PC-9 (cell line): ENCODE data around the gene UNC5B. TPM values are rescaled to one million over a fixed set of nuclear protein-coding genes. Genes with fewer than 3 reads are reported as not detected.

ENCODE experiments used
- BruUV-seq: library from RNA; stranded (reverse); fragments of 400-500 nt; replicated peaks from 2 replicates; lab custom pipeline; 2021; lab: Mats Ljungman, UMichigan
- CTCF ChIA-PET: fragments of 300-600 bp; sonication (Branson Sonifier 250); formaldehyde crosslinking; loops from one replicate; lab custom pipeline; 2022; ENCODE audit warnings: antibody characterized with exemption; lab: Charles Lee
- POLR2A ChIA-PET: fragments of 300-600 bp; sonication (Branson Sonifier 250); formaldehyde crosslinking; loops from one replicate; lab custom pipeline; 2022; ENCODE audit warnings: antibody characterized with exemption; ENCODE audit not compliant: unreplicated experiment; lab: Charles Lee
- DNase-seq, 2 experiments: peaks; one replicate each; pipeline versions ENCODE4 v3.0.0 to v3.0.0-alpha.2; 2015 to 2022; ENCODE audit warnings: mixed read lengths in 1 of 2
- H2AFZ ChIP-seq: fragments of 200-600 bp; sonication (generic); 2 replicates; pipeline ENCODE4 v1.8.1; 2017; ENCODE audit warnings: antibody characterized with exemption
- H3F3A ChIP-seq: fragments of 200-600 bp; sonication (generic); 2 replicates; pipeline ENCODE4 v1.8.1; 2017; ENCODE audit warnings: antibody characterized with exemption, mild to moderate bottlenecking, low read depth; ENCODE audit not compliant: insufficient read depth
- H3K27ac ChIP-seq: fragments of 200-600 bp; sonication (generic); 2 replicates; pipeline ENCODE4 v1.6.1; 2016; ENCODE audit warnings: mixed run types
- H3K27me3 ChIP-seq: fragments of 200-600 bp; sonication (generic); 2 replicates; pipeline ENCODE4 v1.6.1; 2016; ENCODE audit warnings: low read depth, mixed run types; ENCODE audit not compliant: insufficient read depth
- H3K36me3 ChIP-seq: fragments of 200-600 bp; sonication (generic); 2 replicates; pipeline ENCODE4 v1.6.1; 2016; ENCODE audit warnings: low read depth, mixed run types
- H3K4me1 ChIP-seq: fragments of 200-600 bp; sonication (generic); replicated peaks from 2 replicates; pipeline ENCODE4 v1.6.1; 2016; ENCODE audit warnings: mixed run types; ENCODE audit not compliant: insufficient read depth
- H3K4me2 ChIP-seq: fragments of 200-600 bp; sonication (generic); 2 replicates; pipeline ENCODE4 v1.6.1; 2017; ENCODE audit warnings: mixed run types
- H3K4me3 ChIP-seq: fragments of 200-600 bp; sonication (generic); 2 replicates; pipeline ENCODE4 v1.6.1; 2016; ENCODE audit warnings: mixed run types
- H3K79me2 ChIP-seq: fragments of 200-600 bp; sonication (generic); 2 replicates; pipeline ENCODE4 v1.6.1; 2017; ENCODE audit warnings: low read depth, mixed run types
- H3K9me2 ChIP-seq: fragments of 200-600 bp; sonication (generic); 2 replicates; pipeline ENCODE4 v1.8.1; 2017; ENCODE audit warnings: mild to moderate bottlenecking; ENCODE audit not compliant: insufficient read depth
- H3K9me3 ChIP-seq: fragments of 200-600 bp; sonication (generic); 2 replicates; pipeline ENCODE4 v1.8.1; 2016; ENCODE audit warnings: low read depth; ENCODE audit not compliant: insufficient read depth
- H4K20me1 ChIP-seq: fragments of 200-600 bp; sonication (generic); 2 replicates; pipeline ENCODE4 v1.8.1; 2017; ENCODE audit not compliant: insufficient read depth
- CTCF ChIP-seq: fragments of 200-600 bp; sonication (generic); conservative IDR thresholded peaks from 2 replicates; pipeline ENCODE4 v1.6.1; 2017; ENCODE audit warnings: mixed run types, antibody characterized with exemption, mild to moderate bottlenecking, moderate library complexity
- EZH2 ChIP-seq: fragments of 200-600 bp; sonication (generic); IDR thresholded peaks from 2 replicates; pipeline ENCODE4 v1.8.0; 2017; ENCODE audit warnings: antibody characterized with exemption, low read depth
- intact Hi-C: fragments of 100-400 bp; cut with micrococcal nuclease; formaldehyde crosslinking; loops from one replicate; pipeline ENCODE4 v1.10.0; 2022; ENCODE audit not compliant: unreplicated experiment
- total RNA-seq: library from RNA; stranded (reverse); gene quantifications from 2 replicates; pipeline ENCODE4 v1.2.3, GENCODE V29; 2021

Gene UNC5B
- total RNA-seq, 1 experiment from 2014 or later = 1.7 TPM

GRCh38 chr10:71177651-71178199 is 34.6 kb upstream of the UNC5B start:
- Histone ChIP-seq H3K36me3 (no peaks in the 10 kb centered on the region), H3F3A (no peaks in the 10 kb centered on the region), H3K9me3 (no peaks in the 10 kb centered on the region), H3K27me3 (peaks cover 12% of the 10 kb centered on the region; the same call in 1 of the 2 replicates), H2AFZ (no peak overlapping the region), H3K79me2 (no peaks in the 10 kb centered on the region), H3K4me2 (no peak overlapping the region), H4K20me1 (no peaks in the 10 kb centered on the region), H3K4me3 (no peak overlapping the region), H3K4me1 (no peaks in the 10 kb centered on the region), H3K9me2 (no peaks in the 10 kb centered on the region), H3K27ac (no peak overlapping the region)
- CTCF ChIA-PET = interaction anchor here (0.6 kb wide), 1 partner anchor 136 kb away, joined by 6 read pairs; no protein-coding TSS in a partner anchor
- POLR2A ChIA-PET = interaction anchor here (0.6 kb wide), 1 partner anchor 161 kb away, joined by 6 read pairs; no protein-coding TSS in a partner anchor
- BruUV-seq = no TSS peak
- intact Hi-C loops = no loop called here
- TF ChIP-seq CTCF (no peak), EZH2 (no peak)
- DNase-seq = no peak

- H3K27me3 ChIP-seq = peaks cover 15% of the 10 kb centered on the region; the same call in 1 of the 2 replicates
Measured at GRCh38 chr10:71178880-71179279, 33.5 kb upstream of the UNC5B start.

GRCh38 chr10:71179382-71179781 is 33.0 kb upstream of the UNC5B start:
- Histone ChIP-seq H4K20me1 (no peaks in the 10 kb centered on the region), H3K36me3 (no peaks in the 10 kb centered on the region), H3K4me1 (no peaks in the 10 kb centered on the region), H3K27ac (no peak overlapping the region), H3K79me2 (no peaks in the 10 kb centered on the region), H3K9me3 (no peaks in the 10 kb centered on the region), H3K27me3 (peaks cover 20% of the 10 kb centered on the region; the same call in 1 of the 2 replicates), H3K4me2 (no peak overlapping the region), H3F3A (no peaks in the 10 kb centered on the region), H2AFZ (no peak overlapping the region), H3K4me3 (no peak overlapping the region), H3K9me2 (no peaks in the 10 kb centered on the region)
- POLR2A ChIA-PET = interaction anchor here (0.6 kb wide), 1 partner anchor 248 kb away, joined by 4 read pairs; no protein-coding TSS in a partner anchor
- TF ChIP-seq CTCF (no peak), EZH2 (no peak)
- no peak for DNase-seq
- no TSS peak for BruUV-seq
- CTCF ChIA-PET = no interaction called here
- intact Hi-C loops = no loop called here

More at GRCh38 chr10:71178880-71179279, 33.5 kb upstream of the UNC5B start:
- CTCF ChIA-PET = no interaction called here
- intact Hi-C loops = no loop called here
- H3K36me3 ChIP-seq = no peaks in the 10 kb centered on the region
- POLR2A ChIA-PET = interaction anchor here (0.6 kb wide), 1 partner anchor 247 kb away, joined by 4 read pairs; no protein-coding TSS in a partner anchor
- DNase-seq = no peak
- H3K4me3 ChIP-seq = no peak overlapping the region
- H3K9me2 ChIP-seq = no peaks in the 10 kb centered on the region
- no peaks in the 10 kb centered on the region for H3K79me2 ChIP-seq
- no peak overlapping the region for H3K27ac ChIP-seq
- no peak overlapping the region for H2AFZ ChIP-seq
- H3K4me1 ChIP-seq = no peaks in the 10 kb centered on the region
- no peak for TF ChIP-seq EZH2
- no peak for TF ChIP-seq CTCF
- no peaks in the 10 kb centered on the region for H3F3A ChIP-seq
- no peaks in the 10 kb centered on the region for H4K20me1 ChIP-seq
- H3K4me2 ChIP-seq = no peak overlapping the region
- H3K9me3 ChIP-seq = no peaks in the 10 kb centered on the region
- BruUV-seq = no TSS peak
